Heart right ventricle (tissue), 16 donors: Measurements from ENCODE around the gene OPTN. TPM values are rescaled to one million over a fixed set of nuclear protein-coding genes. Genes with fewer than 3 reads are reported as not detected.
"Not testable (repeated sequence)": the region's sequence is repeated elsewhere in the genome, so short reads cannot be mapped to it uniquely, and the experiment has no call there.

Experiments used
- ATAC-seq, 8 donors: fragments of 200-7000 bp; cut with Tn5 transposase; one replicate each; pipeline ENCODE4 v1.9.1; 2020; ENCODE audit warnings: mild to moderate bottlenecking in 8 of 8, moderate library complexity in 8 of 8, moderate number of reproducible peaks in 1 of 8
- DNase-seq, 2 donors: peaks; one replicate each; pipeline ENCODE4 v3.0.0-alpha.2; 2020
- H3K27ac ChIP-seq, 10 donors: fragments of 200-600 bp; sonication (generic) in 2 of 10; one replicate each; pipeline versions ENCODE4 v1.5.0 to v1.8.0; 2020 to 2022; ENCODE audit warnings: mild to moderate bottlenecking in 3 of 10
- H3K27me3 ChIP-seq, 7 donors: fragments of 200-600 bp; one replicate each; pipeline ENCODE4 v1.8.0; 2021 to 2022; ENCODE audit warnings: mild to moderate bottlenecking in 2 of 7
- H3K36me3 ChIP-seq, 9 donors: fragments of 200-600 bp; sonication (generic) in 1 of 9; one replicate each; pipeline versions ENCODE4 v1.5.0 to v1.8.0; 2020 to 2022; ENCODE audit warnings: mild to moderate bottlenecking in 2 of 9
- H3K4me1 ChIP-seq, 9 donors: fragments of 200-600 bp; sonication (generic) in 1 of 9; one replicate each; pipeline versions ENCODE4 v1.5.0 to v1.8.0; 2020 to 2022; ENCODE audit warnings: mild to moderate bottlenecking in 4 of 9
- H3K4me3 ChIP-seq, 10 donors: fragments of 200-600 bp; sonication (generic) in 2 of 10; one replicate each; pipeline versions ENCODE4 v1.5.0 to v1.8.0; 2020 to 2022; ENCODE audit warnings: mild to moderate bottlenecking in 7 of 10, moderate library complexity in 2 of 10
- H3K9me3 ChIP-seq, 11 donors: fragments of 200-600 bp in 10 of 11; sonication (generic) in 2 of 11; one replicate each; pipeline versions ENCODE4 v1.5.0 to v1.8.0; 2013 to 2022; ENCODE audit warnings: mild to moderate bottlenecking in 2 of 11, control low read depth in 1 of 11, moderate library complexity in 1 of 11
- WGBS, 2 donors: extraction: QIAGEN DNeasy Blood & Tissue Kit; methylation state at CpG; one replicate each; pipeline ENCODE4 v1.1.7; 2013; ENCODE audit warnings: inconsistent platforms in 1 of 2; 5-methylcytosine and 5-hydroxymethylcytosine counted together
- intact Hi-C, 10 donors: fragments of 100-400 bp; cut with DNase I; formaldehyde crosslinking; loops; one replicate each; pipeline versions ENCODE4 v1.11.1 to v1.14.2; 2022
- polyA plus RNA-seq, 2 donors: library from polyadenylated mRNA; stranded (reverse); fragments of 200-250 nt; gene quantifications; one replicate each; pipeline ENCODE4 v1.2.3, GENCODE V29; 2013
- total RNA-seq, 10 donors: library from RNA; stranded (reverse); fragmentation: NEBNext Ultra II Directional in 3 of 10; extraction: Animal tissue kit (Norgen Biotek cat#: 25700) in 3 of 10; gene quantifications; one replicate each; pipeline versions ENCODE4 v1.2.1 to v1.2.4, GENCODE V29; 2021 to 2023
- TF ChIP-seq, protein P1 (sequence below), 9 donors: fragments of 200-600 bp; sonication (generic) in 2 of 9; IDR thresholded peaks; one replicate each; pipeline versions ENCODE4 v1.5.0 to v1.8.0; 2021 to 2022; ENCODE audit warnings: antibody characterized with exemption in 9 of 9, mild to moderate bottlenecking in 5 of 9, moderate library complexity in 1 of 9
- donor health status: Arrhythmogenic right ventricular cardiomyopathy.
- donor health status: ischemic (EF 13 %, LVEDD 7.1; RV severe dilation, severe dysfunction).
- donor health status: healthy with polysubstance abuse.
- donor health status: DM: no; HTN: yes; CAD: no.
- donor health status: DM: no; HTN: no; CAD: no.
- donor health status: ischemic (EF 25% LVEDD 6.9; RV normal size, moderate dysfunction).
- donor health status: ischemic (EF 25% LVEDD 5.7; RV mildly dilated, moderate dysfunction).
- donor health status: healthy.
- donor health status: DM: yes; HTN: yes; CAD: no.
- donor health status: Ischemic cardiomyopathy.
- donor health status: ischemic (EF 35%, LVEDD 5.7; RV mildly dilated, moderate dysfunction).
- donor health status: nonischemic (EF 11% LVEDD 7.7; RV severe dilation, severe dysfunction).
- donor health status: DM: yes; HTN: yes; CAD: no.
- donor health status: PGD.
- donor health status: ischemic (EF 29% LVEDD 5.4; RV normal size, mild dysfunction).
- donor health status: nonischemic (EF 23%, LVEDD 6.1; RV moderate dilation, normal function).

The OPTN gene
- total and polyA plus RNA-seq, 12 donors, result 59.0 to 218 (median 125) TPM

- H3K27ac ChIP-seq, result no peak overlapping the region
- peaks cover 0 to 30% (median 0%) of the 10 kb centered on the region in 11 donors for H3K9me3 ChIP-seq
- TF ChIP-seq, protein P1, sequence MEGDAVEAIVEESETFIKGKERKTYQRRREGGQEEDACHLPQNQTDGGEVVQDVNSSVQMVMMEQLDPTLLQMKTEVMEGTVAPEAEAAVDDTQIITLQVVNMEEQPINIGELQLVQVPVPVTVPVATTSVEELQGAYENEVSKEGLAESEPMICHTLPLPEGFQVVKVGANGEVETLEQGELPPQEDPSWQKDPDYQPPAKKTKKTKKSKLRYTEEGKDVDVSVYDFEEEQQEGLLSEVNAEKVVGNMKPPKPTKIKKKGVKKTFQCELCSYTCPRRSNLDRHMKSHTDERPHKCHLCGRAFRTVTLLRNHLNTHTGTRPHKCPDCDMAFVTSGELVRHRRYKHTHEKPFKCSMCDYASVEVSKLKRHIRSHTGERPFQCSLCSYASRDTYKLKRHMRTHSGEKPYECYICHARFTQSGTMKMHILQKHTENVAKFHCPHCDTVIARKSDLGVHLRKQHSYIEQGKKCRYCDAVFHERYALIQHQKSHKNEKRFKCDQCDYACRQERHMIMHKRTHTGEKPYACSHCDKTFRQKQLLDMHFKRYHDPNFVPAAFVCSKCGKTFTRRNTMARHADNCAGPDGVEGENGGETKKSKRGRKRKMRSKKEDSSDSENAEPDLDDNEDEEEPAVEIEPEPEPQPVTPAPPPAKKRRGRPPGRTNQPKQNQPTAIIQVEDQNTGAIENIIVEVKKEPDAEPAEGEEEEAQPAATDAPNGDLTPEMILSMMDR (IDR thresholded peaks at IDR 0.05), result no peak
- DNase-seq (no peak), ATAC-seq (no peak)
- H3K4me1 ChIP-seq, result no peaks in the 10 kb centered on the region
- intact Hi-C loops, result no loop called here
- 95 to 99% methylated on average over 3 of the region's 3 CpGs for WGBS, 2 donors
- H3K4me3 ChIP-seq, result no peak overlapping the region
- no peaks in the 10 kb centered on the region for H3K27me3 ChIP-seq
- no peaks in the 10 kb centered on the region for H3K36me3 ChIP-seq
Observed at GRCh38 chr10:13152296-13152695, 52.3 kb downstream of the OPTN start.

DNA sequence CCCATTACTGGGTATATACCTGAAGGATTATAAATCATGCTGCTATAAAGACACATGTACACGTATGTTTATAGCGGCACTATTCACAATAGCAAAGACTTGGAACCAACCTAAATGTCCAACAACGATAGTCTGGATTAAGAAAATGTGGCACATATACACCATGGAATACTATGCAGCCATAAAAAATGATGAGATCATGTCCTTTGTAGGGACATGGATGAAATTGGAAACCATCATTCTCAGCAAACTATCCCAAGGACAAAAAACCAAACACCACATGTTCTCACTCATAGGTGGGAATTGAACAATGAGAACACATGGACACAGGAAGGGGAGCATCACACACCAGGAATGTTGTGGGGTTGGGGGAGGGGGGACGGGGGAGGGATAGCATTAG is 55.9 kb downstream of the OPTN start:
- H3K4me3 ChIP-seq, H3K27ac ChIP-seq, H3K4me1 ChIP-seq, ATAC-seq, DNase-seq, H3K36me3 ChIP-seq, H3K9me3 ChIP-seq, intact Hi-C loops, H3K27me3 ChIP-seq: not testable (repeated sequence)
- 79 to 87% methylated on average over 4 of the region's 4 CpGs for WGBS, 2 donors

GRCh38 chr10:13158401-13158800 is 58.4 kb downstream of the OPTN start:
- TF ChIP-seq, protein P1 (IDR thresholded peaks at IDR 0.05), result no peak
- ATAC-seq, result no peak
- intact Hi-C loops, result no loop called here
- Histone ChIP-seq H3K27me3 (no peaks in the 10 kb centered on the region), H3K4me1 (peaks cover 0 to 16% (median 13%) of the 10 kb centered on the region in 9 donors), H3K36me3 (no peaks in the 10 kb centered on the region), H3K4me3 (peak overlapping the region in 9 of 10 donors; percentile 7 to 42 (median 34)), H3K27ac (no peak overlapping the region), H3K9me3 (no peaks in the 10 kb centered on the region)
- 45 to 47% methylated on average over 32 of the region's 32 CpGs for WGBS, 2 donors
- DNase-seq, result peak in 1 of 2 donors; percentile 21

DNA sequence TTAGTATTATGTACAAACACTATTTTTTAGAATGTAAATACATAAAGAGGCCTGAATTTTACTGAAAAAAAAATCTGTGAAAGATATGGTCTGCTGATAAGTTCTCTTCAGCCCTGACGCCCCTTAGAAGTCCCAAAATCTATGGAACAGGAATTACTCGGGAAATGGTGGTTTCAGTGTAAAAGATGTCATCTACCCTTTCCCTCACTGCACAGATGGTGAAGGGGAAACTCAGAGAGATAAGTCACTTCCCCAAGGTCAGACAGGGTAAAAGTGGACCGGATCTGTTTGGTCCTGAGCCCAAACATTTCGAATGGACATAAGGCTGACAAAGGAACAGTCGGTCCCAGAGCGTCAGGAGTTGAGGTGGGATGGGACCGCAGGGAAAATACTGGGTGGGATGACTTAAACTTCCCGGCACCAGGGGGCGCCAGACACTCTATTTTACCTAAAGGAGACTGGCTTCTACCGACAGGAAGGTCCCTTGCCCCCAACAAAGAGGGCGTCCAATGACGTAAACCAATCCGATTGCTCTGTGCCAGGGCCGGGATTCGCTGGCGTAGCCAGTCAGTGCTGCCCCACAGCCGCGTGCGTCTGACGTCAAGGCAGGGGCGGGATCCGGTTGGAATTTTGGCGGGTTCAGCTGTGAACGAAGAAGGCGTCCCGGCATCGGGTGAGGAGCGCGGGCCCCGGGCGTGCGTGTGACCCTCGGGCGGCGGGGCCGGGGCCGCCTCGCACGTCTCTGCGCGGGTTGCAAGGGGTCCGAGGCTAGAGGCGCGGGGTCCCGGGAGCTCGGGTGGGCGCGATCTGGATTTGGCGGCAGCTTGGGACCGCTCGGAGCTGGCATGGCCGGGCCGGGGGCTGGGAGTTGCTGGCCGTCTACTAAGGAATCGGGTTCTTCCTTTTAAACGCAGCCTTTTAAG is 61.2 kb downstream of the OPTN start, which contains the start of gene MCM10:
Gene MCM10 (plus strand): TSS at position 625 of the 923 bp plus-strand sequence. CDS start 2,645 bp downstream, outside the sequence.
- peak within 1 kb of the TSS in 9 of 10 donors; percentile 17 to 64 (median 50) for H3K4me3 ChIP-seq
- H3K27me3 ChIP-seq, result no peaks in the 10 kb centered on the region
- TF ChIP-seq, protein P1 (IDR thresholded peaks at IDR 0.05), result peak; percentile 70 to 97 (median 92)
- H3K9me3 ChIP-seq, result no peaks in the 10 kb centered on the region
- peak within 1 kb of the TSS in 1 of 10 donors; percentile 24 for H3K27ac ChIP-seq
- DNase-seq, result peak; percentile 96 to 99
- intact Hi-C loops, result loop anchor here in 9 of 10 donors (1.0 to 10.0 kb wide), 11 partner anchors 134 to 371 kb away; partner anchors contain the start of genes PHYH (in 4 of the 9), BEND7 (in 1 of the 9) and SEPHS1 (in 1 of the 9)
- H3K4me1 ChIP-seq, result peaks cover 0 to 16% (median 13%) of the 10 kb centered on the region in 9 donors
- peak; percentile 100 for ATAC-seq
- no peaks in the 10 kb centered on the region for H3K36me3 ChIP-seq
- 1% methylated on average over 51 to 56 of the region's 56 CpGs for WGBS, 2 donors
